Measurements from ENCODE around the gene COL15A1.

- TF ChIP-seq POLR2A (IDR thresholded peaks at IDR 0.05) (no peak), CTCF (IDR thresholded peaks at IDR 0.05) (no peak), POLR2AphosphoS5 (IDR thresholded peaks at IDR 0.05) (no peak)
These were observed 43.0 kb upstream of the COL15A1 start for GRCh38 chr9:98900725-98901124.

All from transverse colon (tissue), 4 donors.